Measurements from ENCODE around the gene PDILT.

DNA sequence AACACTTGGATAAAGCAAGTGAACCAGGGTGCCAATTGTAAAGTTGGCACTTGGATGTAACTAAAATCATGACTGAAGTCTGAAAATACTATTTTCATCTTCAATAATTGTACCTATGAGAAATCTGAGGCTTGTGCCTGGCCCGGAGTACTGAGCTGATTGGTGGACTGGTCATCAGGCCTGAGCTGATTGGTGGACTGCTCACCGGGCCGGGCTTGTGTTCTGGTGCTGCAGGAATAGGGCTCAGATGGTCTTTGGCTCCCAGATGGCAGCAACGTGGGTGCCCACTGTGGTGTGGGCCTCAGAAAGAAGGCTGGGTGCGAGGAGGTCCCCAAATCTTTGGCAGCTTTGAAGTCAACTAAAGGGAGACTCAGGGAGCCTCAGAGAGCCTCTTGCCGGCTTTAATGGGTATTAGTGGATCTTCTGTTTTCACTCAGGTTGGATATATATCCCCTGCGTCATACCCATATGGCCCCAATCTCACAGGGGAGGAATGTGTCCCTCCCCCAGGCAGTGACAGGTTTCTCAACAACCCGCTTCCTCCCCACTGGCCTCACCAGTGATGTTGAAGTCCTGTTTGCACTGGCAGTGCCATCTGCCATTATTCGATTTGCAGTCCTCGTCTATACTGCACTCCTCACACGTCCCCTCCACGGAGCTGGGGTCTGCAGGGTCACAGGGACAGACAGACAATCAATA lies 56.7 kb downstream of the PDILT start:
- TF ChIP-seq, protein P1, sequence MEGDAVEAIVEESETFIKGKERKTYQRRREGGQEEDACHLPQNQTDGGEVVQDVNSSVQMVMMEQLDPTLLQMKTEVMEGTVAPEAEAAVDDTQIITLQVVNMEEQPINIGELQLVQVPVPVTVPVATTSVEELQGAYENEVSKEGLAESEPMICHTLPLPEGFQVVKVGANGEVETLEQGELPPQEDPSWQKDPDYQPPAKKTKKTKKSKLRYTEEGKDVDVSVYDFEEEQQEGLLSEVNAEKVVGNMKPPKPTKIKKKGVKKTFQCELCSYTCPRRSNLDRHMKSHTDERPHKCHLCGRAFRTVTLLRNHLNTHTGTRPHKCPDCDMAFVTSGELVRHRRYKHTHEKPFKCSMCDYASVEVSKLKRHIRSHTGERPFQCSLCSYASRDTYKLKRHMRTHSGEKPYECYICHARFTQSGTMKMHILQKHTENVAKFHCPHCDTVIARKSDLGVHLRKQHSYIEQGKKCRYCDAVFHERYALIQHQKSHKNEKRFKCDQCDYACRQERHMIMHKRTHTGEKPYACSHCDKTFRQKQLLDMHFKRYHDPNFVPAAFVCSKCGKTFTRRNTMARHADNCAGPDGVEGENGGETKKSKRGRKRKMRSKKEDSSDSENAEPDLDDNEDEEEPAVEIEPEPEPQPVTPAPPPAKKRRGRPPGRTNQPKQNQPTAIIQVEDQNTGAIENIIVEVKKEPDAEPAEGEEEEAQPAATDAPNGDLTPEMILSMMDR (IDR thresholded peaks at IDR 0.05) = no peak
- no peak for TF ChIP-seq POLR2A (IDR thresholded peaks at IDR 0.05)
